Tibial artery (tissue), 4 donors: ENCODE results near the gene PRR33.

Source experiments
- DNase-seq, 2 donors: peaks; one replicate each; pipeline ENCODE4 v3.0.0-alpha.2; 2019
- H3K27ac ChIP-seq, 2 donors: fragments of 200-600 bp; sonication (generic) in 1 of 2; 1 replicate in 1 of 2; 2 replicates in 1 of 2; pipeline ENCODE4 v1.5.1; 2018 to 2019; ENCODE audit warnings: mild to moderate bottlenecking in 1 of 2
- H3K27me3 ChIP-seq, 2 donors: fragments of 200-600 bp; sonication (generic) in 1 of 2; one replicate each; pipeline versions ENCODE4 v1.5.1 to v1.6.0; 2016 to 2019
- H3K36me3 ChIP-seq, 3 donors: fragments of 200-600 bp; sonication (generic) in 2 of 3; one replicate each; pipeline ENCODE4 v1.5.1; 2016 to 2019; ENCODE audit warnings: mild to moderate bottlenecking in 2 of 3
- H3K4me1 ChIP-seq, 4 donors: fragments of 200-600 bp; sonication (generic) in 2 of 4; 1 replicate in 3 of 4; 2 replicates in 1 of 4; pipeline ENCODE4 v1.5.1; 2016 to 2019
- H3K4me3 ChIP-seq, 2 donors: fragments of 200-600 bp; sonication (generic) in 1 of 2; 1 replicate in 1 of 2; 2 replicates in 1 of 2; pipeline ENCODE4 v1.5.1; 2018 to 2019; ENCODE audit warnings: mild to moderate bottlenecking in 2 of 2
- H3K9me3 ChIP-seq, 3 donors: fragments of 200-600 bp; sonication (generic) in 1 of 3; one replicate each; pipeline ENCODE4 v1.5.1; 2016 to 2019
- CTCF ChIP-seq, 2 experiments: fragments of 200-600 bp in 1 of 2; fragments of 450-650 bp in 1 of 2; IDR thresholded peaks; one replicate each; pipeline ENCODE4 v1.5.1; 2017 to 2019; ENCODE audit warnings: antibody characterized with exemption in 2 of 2, mild to moderate bottlenecking in 1 of 2, moderate library complexity in 1 of 2
- intact Hi-C: fragments of 100-400 bp; cut with DNase I; formaldehyde crosslinking; loops from one replicate; pipeline ENCODE4 v1.15.0; 2023; ENCODE audit warnings: low total_unique reads

PRR33 gene

GRCh38 chr11:1861435-1862411, 30.0 kb downstream of the PRR33 start:
- peak overlapping the region in 1 of 2 donors; percentile 94 for H3K27ac ChIP-seq
- peaks cover 0 to 40% (median 35%) of the 10 kb centered on the region in 4 donors for H3K4me1 ChIP-seq

DNA sequence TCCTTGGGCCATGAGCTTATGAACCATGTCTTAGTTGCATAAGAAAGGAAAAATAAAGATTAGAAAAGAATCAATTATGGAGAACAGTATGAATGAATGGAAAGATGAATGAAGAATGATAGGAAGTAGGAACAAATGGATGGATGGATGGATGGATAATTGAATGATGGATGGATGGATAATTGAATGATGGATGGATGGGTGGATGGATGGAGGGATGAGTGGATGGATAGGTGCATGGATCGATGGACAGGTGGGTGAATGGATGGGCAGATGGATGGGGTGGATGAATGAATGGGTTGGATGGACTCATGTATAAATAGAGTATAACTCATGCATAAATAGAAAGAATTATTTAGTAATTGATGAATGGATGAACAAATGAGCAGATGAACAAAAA, 31.6 kb downstream of the PRR33 start:
- Histone ChIP-seq H3K4me3 (no peak overlapping the region), H3K27me3 (no peaks in the 10 kb centered on the region), H3K4me1 (peaks cover 0 to 27% (median 24%) of the 10 kb centered on the region in 4 donors), H3K9me3 (no peaks in the 10 kb centered on the region), H3K36me3 (no peaks in the 10 kb centered on the region), H3K27ac (no peak overlapping the region)
- no peak for TF ChIP-seq CTCF (IDR thresholded peaks at IDR 0.05)
- no peak for DNase-seq
- intact Hi-C loops: no loop called here

More at GRCh38 chr11:1861435-1862411, 30.0 kb downstream of the PRR33 start:
- Histone ChIP-seq H3K27me3 (no peaks in the 10 kb centered on the region), H3K9me3 (no peaks in the 10 kb centered on the region), H3K36me3 (no peaks in the 10 kb centered on the region), H3K4me3 (no peak overlapping the region)
- DNase-seq: no peak
- intact Hi-C loops: no loop called here
- TF ChIP-seq CTCF (IDR thresholded peaks at IDR 0.05): no peak

- Histone ChIP-seq H3K36me3 (no peaks in the 10 kb centered on the region), H3K4me3 (no peak overlapping the region), H3K9me3 (no peaks in the 10 kb centered on the region), H3K27me3 (no peaks in the 10 kb centered on the region), H3K27ac (no peak overlapping the region), H3K4me1 (peaks cover 0 to 16% (median 13%) of the 10 kb centered on the region in 4 donors)
- no peak for DNase-seq
- TF ChIP-seq CTCF (IDR thresholded peaks at IDR 0.05): no peak
- intact Hi-C loops: no loop called here
Measured at GRCh38 chr11:1859004-1859403, 32.7 kb downstream of the PRR33 start.

DNA sequence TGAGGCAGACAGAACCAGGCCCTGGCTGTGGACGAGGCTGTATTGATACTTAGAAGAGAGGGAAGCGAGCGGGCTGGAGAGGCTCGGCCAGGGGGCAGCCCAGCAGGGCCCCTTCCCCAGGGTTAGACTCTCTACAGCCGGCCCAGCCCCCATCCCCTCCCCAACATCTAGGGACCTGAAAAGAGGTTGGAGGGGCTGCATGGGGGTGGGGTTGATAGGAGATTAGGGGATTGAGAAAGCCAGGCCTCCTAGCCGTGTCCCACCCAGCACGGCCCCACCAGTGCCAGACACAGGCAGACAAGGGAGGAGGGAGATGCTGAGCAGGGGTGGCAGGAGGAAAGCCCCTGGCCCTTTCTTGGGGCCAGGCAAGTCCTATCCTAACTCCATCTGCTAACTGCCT, 33.1 kb downstream of the PRR33 start:
- Histone ChIP-seq H3K36me3 (no peaks in the 10 kb centered on the region), H3K27me3 (no peaks in the 10 kb centered on the region), H3K4me3 (no peak overlapping the region), H3K4me1 (peaks cover 0 to 11% (median 8%) of the 10 kb centered on the region in 4 donors), H3K27ac (no peak overlapping the region), H3K9me3 (no peaks in the 10 kb centered on the region)
- intact Hi-C loops: no loop called here
- no peak for DNase-seq
- no peak for TF ChIP-seq CTCF (IDR thresholded peaks at IDR 0.05)

GRCh38 chr11:1858154-1858553, 33.5 kb downstream of the PRR33 start:
- H3K4me1 ChIP-seq: peaks cover 0 to 7% (median 5%) of the 10 kb centered on the region in 4 donors
- intact Hi-C loops: no loop called here

More at GRCh38 chr11:1858154-1858553, 33.5 kb downstream of the PRR33 start:
- DNase-seq: no peak
- H3K27ac ChIP-seq: no peak overlapping the region
- no peaks in the 10 kb centered on the region for H3K9me3 ChIP-seq
- H3K27me3 ChIP-seq: no peaks in the 10 kb centered on the region
- no peak for TF ChIP-seq CTCF (IDR thresholded peaks at IDR 0.05)
- no peak overlapping the region for H3K4me3 ChIP-seq
- no peaks in the 10 kb centered on the region for H3K36me3 ChIP-seq
